K562 (cell line): ENCODE measurements around the gene RNF39. TPM values are rescaled to one million over a fixed set of nuclear protein-coding genes. Genes with fewer than 3 reads are reported as not detected.

Experiments used
- DACH1 ChIP-seq: fragments of 450-650 bp; IDR thresholded peaks from 2 replicates; pipeline ENCODE4 v1.6.1; 2018; ENCODE audit not compliant: partially characterized antibody
- ELF2 ChIP-seq: fragments of 250-450 bp; sonication (Bioruptor Pico); IDR thresholded peaks from 2 replicates; pipeline ENCODE4 v1.5.0; 2021; ENCODE audit warnings: mild to moderate bottlenecking
- FOXA3 ChIP-seq, 2 experiments: fragments of 450-650 bp in 1 of 2; sonication (generic) in 1 of 2; formaldehyde crosslinking; IDR thresholded peaks in 1 of 2; conservative IDR thresholded peaks in 1 of 2; 2 replicates each; pipeline versions ENCODE4 v1.4.0 to v1.8.0; 2020 to 2022; ENCODE audit warnings: mild to moderate bottlenecking in 2 of 2, missing genetic modification reagents in 1 of 2
- FOXP1 ChIP-seq: sonication (generic); formaldehyde crosslinking; IDR thresholded peaks from 2 replicates; pipeline ENCODE4 v1.8.0; 2022; ENCODE audit warnings: mild to moderate bottlenecking, missing genetic modification reagents
- GABPB2 ChIP-seq: fragments of 250-450 bp; sonication (Bioruptor Pico); conservative IDR thresholded peaks from 2 replicates; pipeline ENCODE4 v1.5.1; 2021; ENCODE audit warnings: mild to moderate bottlenecking
- KAT7 ChIP-seq: sonication (generic); formaldehyde crosslinking; IDR thresholded peaks from 2 replicates; pipeline ENCODE4 v1.8.0; 2022; ENCODE audit warnings: missing genetic modification reagents, mild to moderate bottlenecking, borderline replicate concordance
- MEIS2 ChIP-seq: fragments of 450-650 bp; IDR thresholded peaks from 2 replicates; pipeline ENCODE4 v1.6.1; 2014; ENCODE audit warnings: mild to moderate bottlenecking; ENCODE audit not compliant: partially characterized antibody
- NR1H2 ChIP-seq: sonication (generic); formaldehyde crosslinking; IDR thresholded peaks from 2 replicates; pipeline ENCODE4 v1.4.0; 2020; ENCODE audit warnings: mild to moderate bottlenecking, missing genetic modification reagents
- OTX1 ChIP-seq: fragments of 450-650 bp; formaldehyde crosslinking; IDR thresholded peaks from 2 replicates; pipeline ENCODE4 v1.4.0; 2022; ENCODE audit warnings: mild to moderate bottlenecking
- PHF8 ChIP-seq: fragments of 200-600 bp; sonication (generic); IDR thresholded peaks from 2 replicates; pipeline ENCODE4 v1.6.1; 2012; ENCODE audit warnings: mixed run types, mild to moderate bottlenecking, inconsistent platforms, low read length, moderate library complexity, borderline replicate concordance
- RBM39 ChIP-seq: fragments of 200-400 bp; formaldehyde crosslinking; optimal IDR thresholded peaks from 2 replicates; pipeline ENCODE3; 2018; ENCODE audit warnings: low read depth, low read length
- RFX5 ChIP-seq: IDR thresholded peaks from 2 replicates; pipeline ENCODE4 v1.6.1; 2011; ENCODE audit warnings: low read depth, mild to moderate bottlenecking, improper control_type of control experiment, low read length
- SRSF1 ChIP-seq: fragments of 200-400 bp; formaldehyde crosslinking; IDR thresholded peaks from 2 replicates; pipeline ENCODE4 v1.6.1; 2017; ENCODE audit warnings: mild to moderate bottlenecking, low read depth, low read length, moderate library complexity
- TSC22D4 ChIP-seq: fragments of 450-650 bp; IDR thresholded peaks from 2 replicates; pipeline ENCODE4 v1.6.1; 2016; ENCODE audit warnings: missing genetic modification characterization, missing biosample characterization, control low read depth
- XRCC4 ChIP-seq: IDR thresholded peaks from one replicate; pipeline ENCODE4 v1.6.1; 2011; ENCODE audit not compliant: insufficient read depth, insufficient read length; ENCODE audit errors: extremely low read depth
- YBX1 ChIP-seq: fragments of 450-650 bp; IDR thresholded peaks from 2 replicates; pipeline ENCODE4 v1.7.1; 2016; ENCODE audit warnings: mild to moderate bottlenecking
- YY1 ChIP-seq, 3 experiments: IDR thresholded peaks; 2 replicates each; pipeline ENCODE4 v1.6.1; 2011; ENCODE audit warnings: low read length in 2 of 3, mild to moderate bottlenecking in 2 of 3, moderate library complexity in 2 of 3, borderline replicate concordance in 1 of 3, control low read depth in 1 of 3, low read depth in 1 of 3; ENCODE audit not compliant: insufficient read depth in 3 of 3, insufficient replicate concordance in 2 of 3, control insufficient read depth in 1 of 3, insufficient read length in 1 of 3; ENCODE audit errors: extremely low read depth in 1 of 3
- ZNF282 ChIP-seq: sonication (generic); formaldehyde crosslinking; IDR thresholded peaks from 2 replicates; pipeline ENCODE4 v1.8.1; 2023; ENCODE audit warnings: missing genetic modification reagents
- ZNF778 ChIP-seq: fragments of 450-650 bp; formaldehyde crosslinking; IDR thresholded peaks from 2 replicates; pipeline ENCODE4 v1.4.0; 2020; ENCODE audit warnings: mild to moderate bottlenecking, moderate library complexity
- ZNF780A ChIP-seq: fragments of 250-450 bp; sonication (Bioruptor Pico); IDR thresholded peaks from 2 replicates; pipeline ENCODE4 v1.5.0; 2021; ENCODE audit warnings: mild to moderate bottlenecking
- ZNF79 ChIP-seq: fragments of 250-450 bp; sonication (Bioruptor Pico); IDR thresholded peaks from 2 replicates; pipeline ENCODE4 v1.4.0; 2020; ENCODE audit warnings: low read depth, mild to moderate bottlenecking, moderate library complexity
- polyA plus RNA-seq, 8 experiments: library from polyadenylated mRNA; depleted of rRNA in 4 of 8; stranded (reverse) in 5 of 8; unstranded in 3 of 8; fragments of >200 nt; fragmentation: Nextera tagmentation in 2 of 8; fragmentation: Illumina TruSeq in 1 of 8; extraction: Ambion mirVana in 2 of 8; extraction: Trizol in 1 of 8; gene quantifications; 2 replicates each; pipeline versions ENCODE4 v1.2.1 to v1.2.3, GENCODE V29; 2011 to 2014; ENCODE audit warnings: inconsistent platforms in 1 of 8, missing spikeins in 1 of 8
- total RNA-seq, 7 experiments: library from RNA; depleted of rRNA in 6 of 7; stranded (reverse); fragments of >200 nt in 6 of 7; fragmentation: Illumina TruSeq in 2 of 7; extraction: Trizol in 2 of 7; gene quantifications; 2 replicates each; pipeline versions ENCODE4 v1.2.1 to v1.2.3, GENCODE V29; 2011 to 2021; ENCODE audit warnings: low replicate concordance in 1 of 7
- TF ChIP-seq, protein P1 (sequence below), 2 experiments: IDR thresholded peaks; 2 replicates each; pipeline ENCODE4 v1.6.1; 2012; ENCODE audit warnings: improper control_type of control experiment in 2 of 2, low read depth in 2 of 2, low read length in 2 of 2, borderline replicate concordance in 1 of 2
- TF ChIP-seq, protein P2 (sequence below): sonication (generic); formaldehyde crosslinking; IDR thresholded peaks from 2 replicates; pipeline ENCODE4 v1.8.1; 2022; ENCODE audit warnings: missing genetic modification reagents
- TF ChIP-seq, protein P3 (sequence below): sonication (generic); formaldehyde crosslinking; IDR thresholded peaks from 2 replicates; pipeline ENCODE4 v1.8.1; 2022; ENCODE audit warnings: missing genetic modification reagents

Gene RNF39
- total and polyA plus RNA-seq, 9 of the 15 experiments (the other 6 are each of a cell fraction or from before 2014, with no cell fraction given), result not detected

DNA sequence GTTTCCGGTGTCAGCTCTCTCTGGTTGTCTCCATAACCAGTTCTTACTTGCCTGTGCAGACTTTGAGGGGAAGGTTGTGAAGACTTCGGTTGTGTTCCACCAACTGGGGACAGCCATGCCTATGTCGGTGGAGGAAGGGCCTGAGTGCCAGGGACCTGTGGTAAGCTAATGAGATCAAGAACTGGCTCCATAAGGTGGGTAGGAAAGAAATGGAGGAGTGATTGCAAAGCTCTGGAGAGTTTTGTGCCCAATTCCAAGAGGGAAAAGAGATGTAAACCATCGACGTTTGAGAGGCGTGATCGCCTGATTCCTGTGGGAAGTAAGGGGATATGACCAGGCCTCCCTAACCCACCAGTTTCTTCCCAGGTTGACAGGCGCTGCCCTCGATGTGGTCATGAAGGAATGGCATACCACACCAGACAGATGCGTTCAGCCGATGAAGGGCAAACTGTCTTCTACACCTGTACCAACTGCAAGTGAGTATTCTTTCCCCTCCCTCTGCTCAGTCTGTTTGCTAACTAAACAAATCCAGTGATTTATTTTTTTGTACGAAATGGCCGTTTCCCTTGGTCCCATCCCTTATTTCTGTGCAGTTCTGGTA is 13.6 kb downstream of the RNF39 start (continued):
- peak in 1 of 3 experiments; percentile 57 for TF ChIP-seq YY1 (IDR thresholded peaks at IDR 0.05; ENCODE audit: borderline replicate concordance in 1 of 3, control insufficient read depth in 1 of 3, extremely low read depth in 1 of 3, insufficient read depth in 3 of 3, insufficient read length in 1 of 3, insufficient replicate concordance in 2 of 3, low read depth in 1 of 3, low read length in 2 of 3)
- TF ChIP-seq PHF8, result no peak
- no peak for TF ChIP-seq KAT7
- 0 out of 2 replicates have a peak, but pooled peaks have one; percentile 14 for TF ChIP-seq FOXP1 (CRISPR knock-in tag)
- no peak for TF ChIP-seq ZNF780A (CRISPR knock-in tag)
- TF ChIP-seq RFX5, result no peak
- no peak for TF ChIP-seq ZNF282
- no peak for TF ChIP-seq XRCC4
- TF ChIP-seq ZNF79 (CRISPR knock-in tag), result no peak
- TF ChIP-seq RBM39, result peak; percentile 5
- no peak for TF ChIP-seq ELF2 (CRISPR knock-in tag)
- no peak for TF ChIP-seq ZNF778
- TF ChIP-seq, protein P1, sequence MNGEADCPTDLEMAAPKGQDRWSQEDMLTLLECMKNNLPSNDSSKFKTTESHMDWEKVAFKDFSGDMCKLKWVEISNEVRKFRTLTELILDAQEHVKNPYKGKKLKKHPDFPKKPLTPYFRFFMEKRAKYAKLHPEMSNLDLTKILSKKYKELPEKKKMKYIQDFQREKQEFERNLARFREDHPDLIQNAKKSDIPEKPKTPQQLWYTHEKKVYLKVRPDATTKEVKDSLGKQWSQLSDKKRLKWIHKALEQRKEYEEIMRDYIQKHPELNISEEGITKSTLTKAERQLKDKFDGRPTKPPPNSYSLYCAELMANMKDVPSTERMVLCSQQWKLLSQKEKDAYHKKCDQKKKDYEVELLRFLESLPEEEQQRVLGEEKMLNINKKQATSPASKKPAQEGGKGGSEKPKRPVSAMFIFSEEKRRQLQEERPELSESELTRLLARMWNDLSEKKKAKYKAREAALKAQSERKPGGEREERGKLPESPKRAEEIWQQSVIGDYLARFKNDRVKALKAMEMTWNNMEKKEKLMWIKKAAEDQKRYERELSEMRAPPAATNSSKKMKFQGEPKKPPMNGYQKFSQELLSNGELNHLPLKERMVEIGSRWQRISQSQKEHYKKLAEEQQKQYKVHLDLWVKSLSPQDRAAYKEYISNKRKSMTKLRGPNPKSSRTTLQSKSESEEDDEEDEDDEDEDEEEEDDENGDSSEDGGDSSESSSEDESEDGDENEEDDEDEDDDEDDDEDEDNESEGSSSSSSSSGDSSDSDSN (IDR thresholded peaks at IDR 0.05; ENCODE audit: borderline replicate concordance in 1 of 2, low read depth in 2 of 2, low read length in 2 of 2), result 0 out of 4 replicates have a peak, but pooled peaks of 1 of the 2 experiments have one; percentile 10
- no peak for TF ChIP-seq OTX1 (CRISPR knock-in tag)
- TF ChIP-seq, protein P2, sequence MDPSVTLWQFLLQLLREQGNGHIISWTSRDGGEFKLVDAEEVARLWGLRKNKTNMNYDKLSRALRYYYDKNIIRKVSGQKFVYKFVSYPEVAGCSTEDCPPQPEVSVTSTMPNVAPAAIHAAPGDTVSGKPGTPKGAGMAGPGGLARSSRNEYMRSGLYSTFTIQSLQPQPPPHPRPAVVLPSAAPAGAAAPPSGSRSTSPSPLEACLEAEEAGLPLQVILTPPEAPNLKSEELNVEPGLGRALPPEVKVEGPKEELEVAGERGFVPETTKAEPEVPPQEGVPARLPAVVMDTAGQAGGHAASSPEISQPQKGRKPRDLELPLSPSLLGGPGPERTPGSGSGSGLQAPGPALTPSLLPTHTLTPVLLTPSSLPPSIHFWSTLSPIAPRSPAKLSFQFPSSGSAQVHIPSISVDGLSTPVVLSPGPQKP (CRISPR knock-in tag), result no peak
- no peak for TF ChIP-seq GABPB2 (CRISPR knock-in tag)
- TF ChIP-seq, protein P3, sequence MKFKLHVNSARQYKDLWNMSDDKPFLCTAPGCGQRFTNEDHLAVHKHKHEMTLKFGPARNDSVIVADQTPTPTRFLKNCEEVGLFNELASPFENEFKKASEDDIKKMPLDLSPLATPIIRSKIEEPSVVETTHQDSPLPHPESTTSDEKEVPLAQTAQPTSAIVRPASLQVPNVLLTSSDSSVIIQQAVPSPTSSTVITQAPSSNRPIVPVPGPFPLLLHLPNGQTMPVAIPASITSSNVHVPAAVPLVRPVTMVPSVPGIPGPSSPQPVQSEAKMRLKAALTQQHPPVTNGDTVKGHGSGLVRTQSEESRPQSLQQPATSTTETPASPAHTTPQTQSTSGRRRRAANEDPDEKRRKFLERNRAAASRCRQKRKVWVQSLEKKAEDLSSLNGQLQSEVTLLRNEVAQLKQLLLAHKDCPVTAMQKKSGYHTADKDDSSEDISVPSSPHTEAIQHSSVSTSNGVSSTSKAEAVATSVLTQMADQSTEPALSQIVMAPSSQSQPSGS (CRISPR knock-in tag), result no peak
- TF ChIP-seq SRSF1, result no peak
- TF ChIP-seq DACH1, result no peak
- TF ChIP-seq YBX1, result no peak
- no peak for TF ChIP-seq TSC22D4 (tag)
- TF ChIP-seq FOXA3 (CRISPR knock-in tag; conservative IDR thresholded peaks at IDR 0.05 in 1 of 2, IDR thresholded peaks at IDR 0.05 in 1 of 2), result 0 out of 4 replicates have a peak, but pooled peaks of 1 of the 2 experiments have one; percentile 45
- no peak for TF ChIP-seq NR1H2 (CRISPR knock-in tag)
- no peak for TF ChIP-seq MEIS2
